ENCODE results near the gene PCBP3.

PCBP3 gene

GRCh38 chr21:45920824-45921600 is 277.5 kb downstream of the PCBP3 start:
- Histone ChIP-seq H3K27me3 (replicated peaks; ENCODE audit: insufficient read depth, low read length) (peaks cover 57% of the 10 kb centered on the region), H4K20me1 (ENCODE audit: insufficient read depth, low read length) (no peaks in the 10 kb centered on the region), H3K27ac (ENCODE audit: low read length) (no peak overlapping the region), H3K4me2 (ENCODE audit: low read depth, low read length) (no peak overlapping the region), H3F3A (ENCODE audit: insufficient read depth, low read length) (no peaks in the 10 kb centered on the region), H3K79me2 (ENCODE audit: low read length) (no peaks in the 10 kb centered on the region), H3K9ac (ENCODE audit: low read length) (no peak overlapping the region), H2AFZ (ENCODE audit: low read length) (no peak overlapping the region), H3K9me2 (replicated peaks; ENCODE audit: insufficient read depth, low read length) (no peaks in the 10 kb centered on the region), H3K4me3 (ENCODE audit: low read length) (no peak overlapping the region), H3K9me3 (replicated peaks; ENCODE audit: insufficient read depth, low read length) (no peaks in the 10 kb centered on the region), H3K4me1 (ENCODE audit: low read length) (no peaks in the 10 kb centered on the region), H3K36me3 (replicated peaks; ENCODE audit: insufficient read depth, low read length) (no peaks in the 10 kb centered on the region)
- no peak for DNase-seq
- TF ChIP-seq CTCF (IDR thresholded peaks at IDR 0.05; ENCODE audit: low read length) = no peak
- no peak for TF ChIP-seq EZH2phosphoT487 (IDR thresholded peaks at IDR 0.05; ENCODE audit: low read length)
- no peak for TF ChIP-seq EZH2 (optimal IDR thresholded peaks at IDR 0.05; ENCODE audit: low read depth, low read length)

GRCh38 chr21:45921917-45922316 is 278.4 kb downstream of the PCBP3 start:
- peak; percentile 18; the same call in 1 of the 2 replicates for TF ChIP-seq CTCF (IDR thresholded peaks at IDR 0.05; ENCODE audit: low read length)
- no peak for TF ChIP-seq EZH2phosphoT487 (IDR thresholded peaks at IDR 0.05; ENCODE audit: low read length)
- TF ChIP-seq EZH2 (optimal IDR thresholded peaks at IDR 0.05; ENCODE audit: low read depth, low read length) = no peak
- Histone ChIP-seq H3K79me2 (ENCODE audit: low read length) (no peaks in the 10 kb centered on the region), H3K36me3 (replicated peaks; ENCODE audit: insufficient read depth, low read length) (no peaks in the 10 kb centered on the region), H2AFZ (ENCODE audit: low read length) (no peak overlapping the region), H3K9ac (ENCODE audit: low read length) (no peak overlapping the region), H3F3A (ENCODE audit: insufficient read depth, low read length) (no peaks in the 10 kb centered on the region), H3K4me2 (ENCODE audit: low read depth, low read length) (no peak overlapping the region), H3K9me3 (replicated peaks; ENCODE audit: insufficient read depth, low read length) (no peaks in the 10 kb centered on the region), H3K4me1 (ENCODE audit: low read length) (no peaks in the 10 kb centered on the region), H4K20me1 (ENCODE audit: insufficient read depth, low read length) (no peaks in the 10 kb centered on the region), H3K27me3 (replicated peaks; ENCODE audit: insufficient read depth, low read length) (peaks cover 57% of the 10 kb centered on the region), H3K9me2 (replicated peaks; ENCODE audit: insufficient read depth, low read length) (no peaks in the 10 kb centered on the region), H3K27ac (ENCODE audit: low read length) (no peak overlapping the region), H3K4me3 (ENCODE audit: low read length) (no peak overlapping the region)
- no peak for DNase-seq

GRCh38 chr21:45922648-45923047 is 279.1 kb downstream of the PCBP3 start:
- Histone ChIP-seq H3K4me1 (ENCODE audit: low read length) (no peaks in the 10 kb centered on the region), H3K27ac (ENCODE audit: low read length) (no peak overlapping the region), H3F3A (ENCODE audit: insufficient read depth, low read length) (no peaks in the 10 kb centered on the region), H2AFZ (ENCODE audit: low read length) (no peak overlapping the region), H3K79me2 (ENCODE audit: low read length) (no peaks in the 10 kb centered on the region), H3K9me2 (replicated peaks; ENCODE audit: insufficient read depth, low read length) (no peaks in the 10 kb centered on the region), H3K4me2 (ENCODE audit: low read depth, low read length) (no peak overlapping the region), H3K9me3 (replicated peaks; ENCODE audit: insufficient read depth, low read length) (no peaks in the 10 kb centered on the region), H4K20me1 (ENCODE audit: insufficient read depth, low read length) (no peaks in the 10 kb centered on the region), H3K9ac (ENCODE audit: low read length) (no peak overlapping the region), H3K4me3 (ENCODE audit: low read length) (no peak overlapping the region), H3K36me3 (replicated peaks; ENCODE audit: insufficient read depth, low read length) (no peaks in the 10 kb centered on the region), H3K27me3 (replicated peaks; ENCODE audit: insufficient read depth, low read length) (peaks cover 56% of the 10 kb centered on the region)
- TF ChIP-seq CTCF (IDR thresholded peaks at IDR 0.05; ENCODE audit: low read length) (no peak), EZH2phosphoT487 (IDR thresholded peaks at IDR 0.05; ENCODE audit: low read length) (no peak), EZH2 (optimal IDR thresholded peaks at IDR 0.05; ENCODE audit: low read depth, low read length) (no peak)
- DNase-seq = no peak

All from MM.1S (cell line).